Activated naive CD4-positive, alpha-beta T cell treated with Interleukin-2 at 50 U/mL for 16 hours (primary cell): ENCODE data around the gene NUP205.

ENCODE experiments used
- DNase-seq: peaks from one replicate; pipeline ENCODE4 v3.0.0-alpha.2; 2020

The NUP205 gene

GRCh38 chr7:135539629-135540028 is 18.1 kb upstream of the NUP205 start:
- DNase-seq, result no peak

- DNase-seq, result no peak
These were observed 16.7 kb upstream of the NUP205 start for GRCh38 chr7:135541029-135541428.

- no peak for DNase-seq
These were observed 7.5 kb upstream of the NUP205 start for GRCh38 chr7:135550196-135550595.

GRCh38 chr7:135552148-135552547 is 5.6 kb upstream of the NUP205 start:
- no peak for DNase-seq

- no peak for DNase-seq
These were observed 4.4 kb upstream of the NUP205 start for GRCh38 chr7:135553346-135553745.

GRCh38 chr7:135558337-135558767 is 635 bp downstream of the NUP205 start:
- DNase-seq, result peak; percentile 68

DNA sequence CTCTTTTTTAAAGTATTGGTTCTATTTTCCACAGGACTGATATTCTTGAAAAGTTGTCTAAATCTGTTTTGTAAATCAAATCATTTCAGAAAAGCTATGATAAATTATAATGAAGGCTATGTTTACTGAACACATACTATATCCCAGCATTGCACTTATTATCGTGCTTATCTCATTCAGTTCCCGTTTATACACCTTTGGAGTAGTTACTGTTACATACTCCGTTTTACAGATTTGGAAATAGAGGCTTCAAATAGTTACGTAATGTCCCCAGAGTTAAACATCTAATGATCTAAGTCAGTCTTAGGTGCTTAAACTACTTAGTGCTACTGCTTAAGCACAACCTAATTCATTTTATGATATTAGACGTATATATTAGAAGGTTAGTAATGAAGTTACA is 1.2 kb downstream of the NUP205 start:
- no peak for DNase-seq

DNA sequence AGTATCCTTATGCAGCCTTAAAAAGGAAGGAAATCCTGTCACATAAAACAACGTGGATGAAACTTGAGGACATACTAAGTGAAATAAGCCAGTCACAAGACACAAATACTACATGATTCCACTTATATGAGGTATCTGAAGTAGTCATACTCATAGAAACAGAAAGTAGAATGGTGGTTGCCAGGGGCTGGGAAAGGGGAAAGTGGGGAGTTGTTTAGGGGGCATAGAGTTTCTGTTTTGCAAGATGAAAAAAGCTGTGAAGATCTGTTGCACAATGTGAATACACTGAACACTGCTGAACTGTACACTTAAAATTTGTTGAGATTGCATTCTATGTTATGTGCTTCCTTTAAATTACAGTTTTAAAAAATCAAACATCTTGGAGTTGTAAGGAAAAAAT is 2.9 kb downstream of the NUP205 start:
- no peak for DNase-seq

DNA sequence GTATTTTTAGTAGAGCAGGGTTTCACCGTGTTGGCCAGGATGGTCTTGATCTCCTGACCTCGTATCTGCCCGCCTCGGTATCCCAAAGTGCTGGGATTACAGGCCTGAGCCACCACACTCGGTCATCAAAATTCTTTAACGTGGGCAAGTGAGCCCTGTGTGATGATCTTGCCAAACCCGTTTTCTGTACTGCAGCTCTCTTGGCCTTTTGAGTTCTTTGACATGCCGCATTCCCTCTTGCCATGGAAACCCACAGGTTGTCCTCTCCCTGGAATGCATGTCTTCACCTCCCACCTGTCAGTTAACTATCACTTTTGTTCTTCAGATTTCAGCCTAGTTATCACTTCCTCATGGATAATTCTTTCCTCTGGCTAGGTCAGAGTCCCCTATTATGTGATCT is 5.0 kb downstream of the NUP205 start:
- DNase-seq, result no peak

GRCh38 chr7:135571834-135572233 is 14.1 kb downstream of the NUP205 start:
- DNase-seq, result no peak

- no peak for DNase-seq
These were observed 15.8 kb downstream of the NUP205 start for GRCh38 chr7:135573541-135573940.

- DNase-seq, result no peak
These were observed 17.6 kb downstream of the NUP205 start for GRCh38 chr7:135575296-135575695.

DNA sequence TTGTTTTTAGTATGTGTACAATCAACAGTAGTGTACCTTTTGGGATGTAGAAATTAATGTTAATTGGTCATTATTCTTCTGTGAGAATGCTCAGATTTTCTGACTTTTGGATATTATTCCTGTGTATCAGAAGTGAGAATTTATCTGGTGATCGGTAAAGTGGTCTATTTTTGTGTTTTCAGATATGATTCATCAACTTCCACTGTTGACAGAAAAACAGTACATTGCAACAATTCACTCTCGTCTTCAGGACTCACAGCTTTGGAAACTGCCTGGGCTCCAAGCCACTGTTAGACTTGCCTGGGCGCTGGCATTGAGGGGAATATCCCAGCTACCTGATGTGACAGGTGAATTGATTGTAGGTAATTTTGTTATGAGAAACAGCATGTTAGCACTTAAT is 20.9 kb downstream of the NUP205 start:
- DNase-seq, result no peak

GRCh38 chr7:135584362-135585353 is 26.9 kb downstream of the NUP205 start:
- no peak for DNase-seq

DNA sequence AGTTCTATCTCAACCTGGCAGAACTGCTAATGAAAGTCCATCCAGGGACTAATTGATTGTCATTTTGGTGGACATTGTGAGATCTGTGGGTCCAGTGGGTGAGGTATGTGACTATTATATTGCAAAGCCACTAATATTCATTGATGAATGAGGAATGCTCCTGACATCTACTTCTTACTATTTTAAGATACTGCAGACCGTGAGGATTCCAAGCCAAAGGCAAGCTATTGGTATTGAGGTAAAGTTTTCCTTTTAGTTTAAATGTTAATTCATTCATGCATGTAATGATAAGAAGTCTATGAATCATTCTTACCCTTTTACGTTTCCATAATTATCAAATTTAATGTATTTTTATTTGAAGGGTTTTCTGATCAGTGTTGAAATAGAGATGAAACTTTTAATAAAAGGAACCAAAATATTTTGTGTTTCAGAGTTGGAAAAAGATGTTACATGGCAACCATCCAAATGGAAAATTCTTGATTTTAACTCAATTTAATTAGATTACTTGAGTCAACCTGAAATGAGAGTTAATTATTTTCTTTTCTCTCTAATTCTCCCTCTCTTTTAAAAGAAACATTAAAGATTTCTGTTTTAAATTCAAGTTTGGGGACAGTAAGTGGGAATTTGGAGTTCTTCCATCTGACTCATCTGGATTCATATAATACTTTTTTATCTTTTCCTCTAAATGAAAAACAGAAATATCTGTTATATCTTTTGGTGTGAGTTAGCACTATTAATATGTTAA is 39.6 kb downstream of the NUP205 start:
- no peak for DNase-seq

DNA sequence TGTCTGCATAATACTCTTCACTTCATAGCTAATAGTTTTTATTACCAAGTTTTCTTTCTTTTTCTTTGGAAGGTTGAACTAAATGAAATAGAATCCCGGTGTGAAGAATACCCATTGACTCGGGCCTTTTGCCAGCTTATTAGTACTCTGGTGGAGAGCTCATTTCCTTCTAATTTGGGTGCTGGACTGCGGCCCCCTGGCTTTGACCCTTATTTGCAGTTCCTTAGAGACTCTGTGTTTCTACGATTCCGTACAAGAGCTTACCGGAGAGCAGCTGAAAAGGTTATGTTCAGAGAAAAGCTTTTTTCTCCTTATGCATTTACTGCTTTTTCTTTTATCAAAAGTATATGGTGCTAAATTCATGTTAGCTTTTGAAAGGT is 40.2 kb downstream of the NUP205 start:
- DNase-seq, result no peak

DNA sequence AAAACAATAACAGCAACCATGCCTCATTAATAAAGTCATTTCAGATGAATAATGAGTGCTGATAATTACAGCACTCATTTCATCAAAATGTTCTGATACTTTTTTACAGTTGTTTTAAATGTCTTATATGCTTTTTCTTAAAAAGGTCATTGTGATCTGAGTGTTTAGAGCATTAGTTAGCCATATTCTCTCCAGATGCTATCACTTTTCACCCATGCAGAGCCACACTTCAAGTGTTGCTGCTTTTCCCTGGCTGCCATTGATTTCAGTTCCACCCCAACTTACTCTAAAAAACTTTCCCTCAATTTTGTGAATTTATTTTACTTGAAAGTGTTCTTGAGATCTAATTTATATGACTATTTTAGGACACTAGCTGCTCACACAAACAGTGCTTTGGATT is 41.8 kb downstream of the NUP205 start:
- DNase-seq, result no peak

GRCh38 chr7:135600226-135600625 is 42.5 kb downstream of the NUP205 start:
- no peak for DNase-seq

GRCh38 chr7:135601182-135601581 is 43.5 kb downstream of the NUP205 start:
- DNase-seq, result no peak

- DNase-seq, result no peak
These were observed 44.6 kb downstream of the NUP205 start for GRCh38 chr7:135602304-135602703.

DNA sequence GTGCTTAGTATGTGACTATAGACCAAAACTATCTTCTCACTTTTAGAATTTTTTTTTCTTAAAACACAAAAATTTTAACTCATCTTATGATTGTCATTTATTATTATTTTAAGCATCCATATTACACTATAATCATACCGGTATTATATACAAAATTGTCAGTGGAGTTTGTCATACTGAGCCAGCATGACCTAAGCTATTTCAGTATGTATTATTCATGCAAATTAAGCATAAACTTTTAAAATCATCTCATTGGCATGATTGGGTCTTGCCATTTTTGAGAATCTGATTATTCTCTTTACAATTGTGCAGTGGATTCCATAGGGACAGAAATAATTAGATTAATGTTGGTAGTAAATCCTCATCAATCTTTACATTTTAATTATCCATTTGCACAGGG is 58.4 kb downstream of the NUP205 start:
- no peak for DNase-seq

DNA sequence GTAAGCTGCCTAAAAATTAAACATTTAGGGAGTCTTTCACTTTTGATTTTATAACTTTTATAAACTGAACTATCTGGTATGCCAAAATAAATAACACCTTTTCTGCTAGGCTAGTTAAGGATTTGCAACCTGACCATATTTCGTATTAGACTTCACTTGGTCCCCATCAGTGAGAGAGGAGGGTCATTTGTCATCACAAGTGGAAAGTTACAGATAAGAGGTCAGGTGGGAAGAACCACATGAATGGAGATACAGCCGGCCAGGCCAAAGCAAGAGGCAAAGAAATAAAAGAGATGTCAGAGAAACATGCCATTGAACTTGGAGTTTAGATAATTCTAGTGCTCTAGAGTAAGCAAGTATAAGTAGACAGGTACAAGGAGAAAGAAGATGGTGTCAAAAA is 60.1 kb downstream of the NUP205 start:
- no peak for DNase-seq

DNA sequence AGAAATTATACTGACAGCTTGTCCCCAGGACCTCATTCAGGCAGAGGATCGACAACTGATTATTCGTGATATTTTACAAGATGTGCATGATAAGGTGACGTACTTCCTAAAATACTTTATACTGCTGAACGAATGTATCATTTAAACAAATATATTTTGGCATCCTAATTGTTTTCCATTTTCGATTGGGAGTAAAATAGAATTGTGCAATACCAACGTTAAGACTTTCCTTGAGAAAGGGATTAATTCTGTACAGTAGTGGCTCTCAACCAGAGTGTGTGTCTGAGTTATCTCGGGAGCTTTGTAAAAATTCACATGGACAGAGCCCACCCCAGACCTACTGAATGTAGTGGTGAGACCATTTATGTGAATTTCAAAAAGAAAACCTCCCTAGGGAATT is 60.8 kb downstream of the NUP205 start:
- no peak for DNase-seq

GRCh38 chr7:135620447-135620846 is 62.7 kb downstream of the NUP205 start:
- no peak for DNase-seq
